Type B pancreatic cell (in vitro differentiated cells): ENCODE results near the gene PRELP. TPM values are rescaled to one million over a fixed set of nuclear protein-coding genes. Genes with fewer than 3 reads are reported as not detected.

Experiments
- DNase-seq: peaks from one replicate; pipeline ENCODE4 v3.0.0; 2021; ENCODE audit warnings: mixed read lengths; ENCODE audit not compliant: unreplicated experiment; ENCODE audit errors: extremely low spot score
- H3K27ac Mint-ChIP-seq: 2 replicates; pipeline ENCODE4 v1.8.0; 2021; ENCODE audit warnings: mild to moderate bottlenecking, mixed read lengths
- H3K27me3 Mint-ChIP-seq: 2 replicates; pipeline ENCODE4 v1.8.0; 2021; ENCODE audit warnings: mixed read lengths
- H3K36me3 Mint-ChIP-seq: 2 replicates; pipeline ENCODE4 v1.8.0; 2021; ENCODE audit warnings: mixed read lengths
- H3K4me1 Mint-ChIP-seq: one replicate; pipeline ENCODE4 v1.8.0; 2021; ENCODE audit warnings: mixed read lengths; ENCODE audit not compliant: unreplicated experiment
- H3K4me3 Mint-ChIP-seq: 2 replicates; pipeline ENCODE4 v1.8.0; 2021; ENCODE audit warnings: mild to moderate bottlenecking, mixed read lengths
- H3K9me3 Mint-ChIP-seq: 2 replicates; pipeline ENCODE4 v1.8.0; 2021; ENCODE audit warnings: mixed read lengths
- CTCF ChIP-seq: fragments of 200-600 bp; sonication (generic); conservative IDR thresholded peaks from 2 replicates; pipeline ENCODE4 v1.5.0; 2021; ENCODE audit warnings: antibody characterized with exemption, mild to moderate bottlenecking
- total RNA-seq: library from RNA; stranded (reverse); gene quantifications from 2 replicates; pipeline ENCODE4 v1.2.1, GENCODE V29; 2021; ENCODE audit warnings: low replicate concordance

PRELP gene
- total RNA-seq, 1 donor from 2014 or later, result 1.1 TPM

- TF ChIP-seq CTCF, result no peak
- peaks cover 27% of the 10 kb centered on the region for H3K27me3 Mint-ChIP-seq
- no peak for DNase-seq
- H3K9me3 Mint-ChIP-seq, result no peaks in the 10 kb centered on the region
- H3K4me1 Mint-ChIP-seq, result peaks cover 27% of the 10 kb centered on the region
- H3K36me3 Mint-ChIP-seq, result no peaks in the 10 kb centered on the region
- H3K4me3 Mint-ChIP-seq, result no peak overlapping the region
- no peak overlapping the region for H3K27ac Mint-ChIP-seq
These were observed 25.6 kb upstream of the PRELP start for GRCh38 chr1:203450001-203450400.

GRCh38 chr1:203450479-203451149 is 25.0 kb upstream of the PRELP start:
- Mint-ChIP-seq H3K27ac (no peak overlapping the region), H3K36me3 (no peaks in the 10 kb centered on the region), H3K4me1 (peaks cover 31% of the 10 kb centered on the region), H3K4me3 (no peak overlapping the region), H3K9me3 (no peaks in the 10 kb centered on the region), H3K27me3 (peaks cover 27% of the 10 kb centered on the region)
- no peak for DNase-seq
- TF ChIP-seq CTCF, result no peak

- H3K4me3 Mint-ChIP-seq, result no peak overlapping the region
These were observed 23.5 kb upstream of the PRELP start for GRCh38 chr1:203451836-203452784.

GRCh38 chr1:203453016-203453415 is 22.6 kb upstream of the PRELP start:
- Mint-ChIP-seq H3K27me3 (peaks cover 27% of the 10 kb centered on the region), H3K9me3 (no peaks in the 10 kb centered on the region), H3K4me3 (no peak overlapping the region), H3K36me3 (no peaks in the 10 kb centered on the region), H3K4me1 (peaks cover 44% of the 10 kb centered on the region), H3K27ac (no peak overlapping the region)
- TF ChIP-seq CTCF, result no peak
- DNase-seq, result no peak

More at GRCh38 chr1:203451836-203452784, 23.5 kb upstream of the PRELP start:
- peaks cover 44% of the 10 kb centered on the region for H3K4me1 Mint-ChIP-seq
- no peaks in the 10 kb centered on the region for H3K9me3 Mint-ChIP-seq
- no peak overlapping the region for H3K27ac Mint-ChIP-seq
- H3K27me3 Mint-ChIP-seq, result peaks cover 30% of the 10 kb centered on the region
- H3K36me3 Mint-ChIP-seq, result no peaks in the 10 kb centered on the region
- DNase-seq, result no peak
- TF ChIP-seq CTCF, result no peak

- Mint-ChIP-seq H3K9me3 (no peaks in the 10 kb centered on the region), H3K27ac (no peak overlapping the region), H3K27me3 (peaks cover 27% of the 10 kb centered on the region), H3K36me3 (no peaks in the 10 kb centered on the region), H3K4me3 (no peak overlapping the region), H3K4me1 (peaks cover 39% of the 10 kb centered on the region)
- no peak for DNase-seq
- TF ChIP-seq CTCF, result no peak
These were observed 22.0 kb upstream of the PRELP start for GRCh38 chr1:203453616-203454015.
